NOMO-1 treated with DMSO at 0.1 percent for 48 hours (cell line): ENCODE data around the gene ABCG5.
A peak's percentile ranks its signal among the peaks of the same experiment; 100 is the strongest.

Source experiments
- DNase-seq: peaks from one replicate; lab custom pipeline; 2025; ENCODE audit not compliant: unreplicated experiment; lab: John Stamatoyannopoulos, UW

Gene ABCG5

DNA sequence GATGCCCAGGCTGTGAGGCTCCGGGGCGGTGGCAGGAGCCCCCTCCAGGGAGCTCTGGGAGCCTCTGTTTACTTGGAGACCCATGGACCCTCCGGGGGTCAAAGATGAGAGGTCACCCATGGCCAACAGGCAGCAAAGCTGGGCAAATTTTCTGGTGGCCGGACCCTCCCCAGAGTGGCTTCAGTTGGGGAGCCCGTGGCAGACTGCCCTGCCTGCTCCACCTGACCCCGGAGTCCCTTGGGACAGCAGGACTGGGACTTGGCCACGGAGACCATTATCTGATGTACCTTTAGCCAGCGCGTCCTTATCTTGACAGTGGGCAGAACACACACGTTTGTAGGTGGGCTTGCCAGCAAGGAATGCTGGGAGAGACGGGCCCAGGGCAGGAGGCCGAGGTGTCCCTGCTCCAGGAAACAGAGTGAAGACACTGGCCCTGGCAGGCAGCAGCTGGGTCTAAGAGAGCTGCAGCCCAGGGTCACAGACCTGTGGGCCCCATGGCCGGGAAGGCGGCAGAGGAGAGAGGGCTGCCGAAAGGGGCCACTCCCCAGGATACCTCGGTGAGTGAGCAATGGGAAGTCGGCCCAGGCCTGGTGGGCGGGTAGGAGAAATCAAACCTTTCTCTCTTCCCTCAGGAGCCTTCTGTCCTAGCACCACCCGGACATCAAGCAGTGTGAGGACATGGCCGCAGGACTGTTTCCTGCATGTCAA, at the start of gene ABCG5, which contains the start of gene ABCG8:
Gene ABCG5 (minus strand): TSS at position 280 of the 708 bp plus-strand sequence. CDS start 160 bp downstream, at position 120.
Gene ABCG8 (plus strand): TSS at position 412 of the 708 bp plus-strand sequence. CDS start 83 bp downstream, at position 495.
- no peak for DNase-seq

DNA sequence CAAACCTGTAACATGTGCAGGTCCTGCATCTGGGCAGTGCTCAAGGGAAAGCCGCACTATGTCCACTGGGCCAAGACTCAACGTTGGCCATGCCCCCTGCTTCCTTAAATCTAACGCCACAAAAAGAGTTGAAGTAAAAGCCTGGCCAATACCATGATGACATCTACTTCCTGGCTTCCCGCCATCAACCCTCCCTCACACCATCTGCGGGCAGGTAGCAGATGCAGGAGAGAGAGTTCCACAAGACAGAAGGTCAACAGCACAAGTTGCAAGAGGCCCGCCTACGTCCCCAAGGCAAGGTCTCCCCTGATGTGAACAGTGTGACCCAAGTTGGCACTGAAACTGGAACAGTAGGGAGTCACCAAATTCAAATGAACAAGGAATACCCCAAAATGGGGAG, 48.5 kb upstream of the ABCG5 start:
- DNase-seq: no peak

DNA sequence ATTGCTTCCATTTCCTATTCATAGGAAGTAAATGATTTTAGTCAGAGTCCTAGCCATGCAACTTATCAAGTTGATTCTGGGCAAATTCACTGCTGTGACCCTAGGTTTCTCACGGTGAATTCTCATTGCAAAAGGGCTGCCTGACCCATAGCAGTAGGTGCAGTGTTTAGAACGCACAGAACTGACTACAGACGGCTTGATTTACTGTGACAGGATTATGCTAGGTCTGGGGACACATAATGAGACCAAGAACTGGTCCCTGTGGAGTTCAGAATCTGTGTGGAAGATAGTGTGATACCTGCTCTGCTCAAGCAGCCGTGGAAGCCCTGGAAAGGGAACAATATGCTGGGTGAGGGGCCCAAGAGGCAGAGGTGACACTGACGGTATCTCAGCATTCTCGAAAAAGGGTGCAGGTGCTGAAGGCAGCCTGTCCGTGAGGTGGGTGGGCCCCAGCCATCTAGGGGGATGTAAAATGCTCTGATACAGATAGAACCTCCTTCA, 46.5 kb upstream of the ABCG5 start:
- no peak for DNase-seq

DNA sequence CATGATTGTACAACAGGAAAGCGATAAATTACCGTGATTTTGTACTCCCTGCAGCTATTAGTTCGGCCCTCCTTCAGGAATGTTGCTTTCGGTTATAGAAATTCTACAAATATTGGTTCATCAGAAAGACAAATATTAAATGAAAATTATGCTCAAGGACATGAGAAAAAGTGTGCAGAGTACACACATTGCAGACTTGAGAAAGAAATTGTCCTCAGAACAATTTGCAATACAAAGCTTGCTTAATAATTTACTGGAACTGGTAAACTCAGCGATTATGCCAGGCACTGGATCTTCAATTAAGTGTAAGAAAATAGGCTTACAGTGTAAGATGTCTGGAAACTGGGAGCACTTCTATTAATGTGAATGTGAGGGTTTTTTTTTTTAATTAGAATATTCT, 46.0 kb upstream of the ABCG5 start:
- DNase-seq: no peak

DNA sequence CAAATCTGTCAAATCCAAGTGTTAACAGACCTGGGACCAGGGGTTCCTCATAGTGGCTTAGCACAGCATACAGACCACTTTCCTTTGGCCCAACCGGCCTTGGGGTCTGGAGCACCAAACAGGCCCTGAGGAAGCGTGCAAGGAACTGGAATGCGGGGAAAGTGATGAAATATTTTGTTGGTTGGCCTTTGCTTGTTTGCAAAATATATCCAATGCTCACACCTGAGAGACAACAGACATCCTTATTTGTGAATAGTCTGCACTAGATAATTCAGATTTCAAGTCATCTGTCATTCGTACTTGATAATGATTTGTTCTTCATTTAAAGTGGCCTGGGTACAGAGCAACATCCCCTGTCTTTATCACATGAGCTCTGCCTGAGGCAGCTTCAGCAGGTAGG, 43.7 kb upstream of the ABCG5 start:
- DNase-seq: no peak

DNA sequence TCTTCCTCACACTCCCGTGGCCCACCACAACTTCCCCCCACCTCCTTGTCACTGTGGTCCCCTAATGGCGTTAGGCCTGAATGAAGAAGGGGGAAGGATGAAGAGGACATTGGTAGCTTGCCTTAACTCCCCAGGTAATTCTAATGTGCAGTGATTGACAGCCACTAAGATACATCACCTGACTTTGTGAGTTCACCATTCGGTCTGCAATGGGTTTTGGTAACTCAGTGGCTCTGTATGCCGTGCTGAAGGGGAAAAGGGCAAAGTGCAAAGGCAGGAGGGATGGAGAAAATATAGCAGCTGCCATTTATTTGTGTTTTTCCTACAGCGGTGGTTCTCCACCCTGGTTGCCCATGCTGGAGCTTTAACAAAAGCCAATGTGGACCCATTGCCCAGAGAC, 42.3 kb upstream of the ABCG5 start:
- no peak for DNase-seq

DNA sequence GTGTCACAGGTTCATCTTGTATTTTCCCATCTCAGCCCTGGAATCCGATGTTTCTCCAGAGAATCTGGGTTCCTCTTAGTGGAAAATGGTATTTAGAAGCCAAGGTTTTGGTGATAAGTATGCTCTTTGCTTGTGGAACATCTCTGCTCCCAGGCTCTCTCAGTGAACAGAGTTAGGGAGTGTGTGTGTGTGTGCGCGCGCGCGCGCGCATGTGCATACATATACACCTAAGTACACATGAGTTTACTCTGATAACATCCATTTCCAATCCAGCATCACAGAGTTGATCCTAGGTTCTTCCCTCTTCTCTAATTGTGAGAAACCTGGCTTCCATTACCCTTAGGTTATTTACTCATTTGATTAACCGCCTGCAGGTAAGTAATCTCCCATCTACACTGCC, 41.8 kb upstream of the ABCG5 start:
- DNase-seq: no peak

DNA sequence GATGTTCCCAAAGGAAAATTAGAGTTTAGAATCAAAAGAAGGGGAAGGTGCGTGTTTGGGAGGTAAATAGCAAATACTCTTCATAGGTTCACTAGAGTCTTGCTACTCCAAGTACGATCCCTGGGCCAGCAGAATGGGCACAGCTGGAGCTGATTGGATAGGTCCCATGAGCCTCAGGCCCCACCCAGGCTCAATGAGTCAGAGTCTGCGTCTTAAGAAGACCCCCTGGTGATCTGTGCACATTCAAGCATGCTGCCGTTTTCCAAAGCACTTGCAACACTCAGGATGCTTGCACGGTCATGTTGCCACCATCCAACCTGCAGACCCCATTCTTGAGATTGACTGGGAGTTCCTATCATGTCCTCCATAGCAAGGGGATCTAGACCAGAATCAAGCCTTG, 40.6 kb upstream of the ABCG5 start:
- no peak for DNase-seq

DNA sequence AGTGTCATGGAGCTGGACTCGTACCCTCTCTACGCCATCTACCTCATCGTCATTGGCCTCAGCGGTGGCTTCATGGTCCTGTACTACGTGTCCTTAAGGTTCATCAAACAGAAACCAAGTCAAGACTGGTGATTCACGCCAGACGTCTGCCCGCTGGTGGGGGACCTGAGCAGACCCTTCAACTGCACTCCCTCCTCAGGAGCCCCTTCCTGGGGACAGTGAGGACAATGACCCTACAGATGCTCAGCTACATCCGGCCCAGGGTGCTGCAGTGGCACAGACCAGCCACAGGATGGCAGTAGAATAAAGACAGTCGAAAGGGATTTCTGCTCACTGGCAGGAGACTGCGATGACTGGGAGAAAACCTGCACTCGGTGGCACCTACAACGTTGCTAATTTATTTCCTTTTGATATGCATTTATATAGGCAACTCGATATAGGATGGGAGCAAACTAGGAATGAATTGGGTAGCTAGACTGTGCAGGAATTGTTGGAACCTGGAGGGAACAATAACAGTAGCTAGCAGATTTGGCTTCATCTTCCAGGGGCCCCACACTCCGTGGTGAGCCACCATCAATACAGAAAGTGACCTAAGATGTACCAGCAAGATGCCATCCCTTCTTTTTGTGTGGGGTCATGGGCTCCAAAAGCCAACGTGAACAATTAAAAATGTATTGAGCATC, 39.3 kb upstream of the ABCG5 start:
- peak; percentile 29 for DNase-seq

DNA sequence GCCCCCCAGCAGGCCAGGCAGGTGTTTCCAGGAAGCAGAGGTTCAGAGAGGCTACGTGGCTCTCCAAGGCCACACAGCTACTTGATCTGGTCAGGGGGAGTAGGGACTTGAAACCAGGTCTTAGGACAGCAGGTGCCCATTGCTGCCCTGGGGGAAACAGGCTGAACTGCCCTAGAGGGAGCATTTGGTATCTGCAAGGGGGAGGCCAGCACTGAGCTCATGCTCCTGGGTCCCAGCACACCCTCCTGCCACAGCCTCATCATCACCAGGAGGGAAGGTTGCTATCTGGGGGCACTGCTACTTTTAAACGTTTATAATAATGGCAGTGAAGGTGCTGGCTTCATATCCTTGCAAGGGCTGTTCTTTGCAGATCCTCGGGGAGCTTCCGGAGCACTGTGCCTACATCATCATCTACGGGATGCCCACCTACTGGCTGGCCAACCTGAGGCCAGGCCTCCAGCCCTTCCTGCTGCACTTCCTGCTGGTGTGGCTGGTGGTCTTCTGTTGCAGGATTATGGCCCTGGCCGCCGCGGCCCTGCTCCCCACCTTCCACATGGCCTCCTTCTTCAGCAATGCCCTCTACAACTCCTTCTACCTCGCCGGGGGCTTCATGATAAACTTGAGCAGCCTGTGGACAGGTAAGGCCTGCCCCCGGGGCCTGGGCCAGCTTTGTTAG, 36.3 kb upstream of the ABCG5 start:
- no peak for DNase-seq

DNA sequence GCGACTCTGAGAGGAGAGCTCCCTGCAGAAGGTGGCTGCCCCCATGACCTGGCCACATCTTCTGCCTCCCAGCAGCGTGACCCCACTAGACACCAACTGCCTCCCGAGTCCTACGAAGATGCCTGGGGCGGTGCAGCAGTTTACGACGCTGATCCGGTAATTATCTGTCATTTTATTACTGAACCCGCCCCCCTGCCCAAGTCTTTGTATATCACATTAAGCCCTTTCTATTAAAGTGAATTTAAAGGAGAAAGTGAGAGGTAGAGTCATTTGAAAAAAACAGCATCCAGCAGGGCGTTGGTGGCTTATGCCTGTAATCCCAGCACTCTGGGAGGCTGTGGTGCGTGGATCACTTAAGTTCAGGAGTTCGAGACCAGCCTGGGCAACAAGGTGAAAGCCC, 33.5 kb upstream of the ABCG5 start:
- DNase-seq: no peak

DNA sequence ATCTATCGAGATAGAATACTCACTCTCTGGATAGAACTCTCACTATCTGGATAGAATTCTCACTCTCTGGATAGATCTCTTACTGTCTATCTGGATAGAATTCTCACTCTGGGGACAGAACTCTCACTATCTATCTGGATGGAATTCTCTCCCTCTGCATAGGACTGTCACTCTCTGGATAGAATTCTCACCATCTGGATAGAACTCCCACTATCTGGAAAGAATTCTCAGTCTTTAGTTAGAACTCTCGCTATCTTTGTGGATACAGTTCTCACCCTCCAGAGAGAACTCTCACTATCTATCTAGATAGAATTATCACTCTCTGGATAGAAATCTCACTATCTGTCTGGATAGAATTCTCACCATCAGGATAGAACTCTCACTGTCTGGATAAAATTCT, 16.7 kb upstream of the ABCG5 start:
- DNase-seq: no peak

DNA sequence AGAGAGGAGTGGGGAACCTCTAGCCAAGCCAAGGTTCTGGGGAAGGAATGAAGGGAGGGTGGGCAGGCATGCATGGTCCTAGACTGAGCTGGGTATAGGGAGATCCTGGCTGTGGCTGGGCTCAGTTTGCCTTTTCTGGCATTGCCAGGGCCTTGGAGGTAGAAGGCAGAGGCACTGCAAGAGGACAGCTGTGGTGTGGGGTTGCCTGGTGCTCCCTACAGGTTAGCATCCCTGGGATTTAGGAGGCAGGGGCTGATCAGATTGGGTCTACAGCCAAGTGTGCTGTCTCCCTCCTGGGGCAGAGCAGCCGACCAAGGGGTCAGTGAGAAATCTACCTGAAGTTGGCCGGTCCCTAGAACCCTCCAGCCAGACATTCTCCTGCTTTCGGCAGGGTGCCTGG, 16.0 kb upstream of the ABCG5 start:
- no peak for DNase-seq

DNA sequence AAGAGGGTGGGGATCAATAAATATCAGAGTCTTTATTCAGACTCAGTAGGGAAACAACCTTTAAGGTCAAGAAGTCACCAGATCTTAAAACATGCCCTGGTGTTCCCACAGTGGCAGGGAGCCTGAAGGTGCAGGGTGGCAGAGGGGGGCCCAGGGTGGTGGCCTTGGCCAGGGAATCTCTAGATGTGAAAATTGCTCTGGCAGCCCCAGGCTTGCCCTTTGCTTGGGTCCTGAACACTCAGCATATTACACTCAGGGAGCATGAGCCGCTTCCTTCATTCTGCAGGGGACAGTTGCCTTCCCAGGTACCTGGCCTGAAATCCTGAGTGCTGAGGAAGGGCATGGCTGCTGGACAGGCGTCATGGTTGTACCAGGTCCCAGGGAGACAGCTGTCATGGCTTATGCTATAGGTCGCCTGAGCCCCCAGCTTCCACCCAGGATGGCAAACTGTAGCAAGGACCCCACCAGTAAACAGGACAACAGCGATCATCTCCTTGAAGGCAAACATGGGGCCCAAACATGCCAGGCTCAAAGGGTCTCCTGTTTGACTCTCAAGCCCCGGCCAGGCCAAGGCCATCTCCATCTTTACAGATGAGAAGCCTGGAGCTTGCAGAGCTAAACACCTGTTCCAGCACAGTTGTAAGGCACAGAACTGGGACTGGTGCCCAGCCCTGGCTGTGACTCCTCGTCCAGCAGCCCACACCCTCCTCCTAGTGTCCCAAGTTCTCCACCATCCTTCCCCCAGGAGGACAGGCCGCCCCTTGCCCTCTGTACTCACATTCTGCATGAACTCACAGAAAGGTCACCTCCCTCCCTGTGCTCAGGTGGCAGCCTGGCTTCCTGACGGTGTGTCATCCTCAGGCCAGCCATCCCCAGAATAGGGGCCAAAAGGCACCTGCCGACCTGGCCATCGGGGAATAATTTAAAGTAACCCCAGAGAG, 14.8 kb upstream of the ABCG5 start:
- no peak for DNase-seq

DNA sequence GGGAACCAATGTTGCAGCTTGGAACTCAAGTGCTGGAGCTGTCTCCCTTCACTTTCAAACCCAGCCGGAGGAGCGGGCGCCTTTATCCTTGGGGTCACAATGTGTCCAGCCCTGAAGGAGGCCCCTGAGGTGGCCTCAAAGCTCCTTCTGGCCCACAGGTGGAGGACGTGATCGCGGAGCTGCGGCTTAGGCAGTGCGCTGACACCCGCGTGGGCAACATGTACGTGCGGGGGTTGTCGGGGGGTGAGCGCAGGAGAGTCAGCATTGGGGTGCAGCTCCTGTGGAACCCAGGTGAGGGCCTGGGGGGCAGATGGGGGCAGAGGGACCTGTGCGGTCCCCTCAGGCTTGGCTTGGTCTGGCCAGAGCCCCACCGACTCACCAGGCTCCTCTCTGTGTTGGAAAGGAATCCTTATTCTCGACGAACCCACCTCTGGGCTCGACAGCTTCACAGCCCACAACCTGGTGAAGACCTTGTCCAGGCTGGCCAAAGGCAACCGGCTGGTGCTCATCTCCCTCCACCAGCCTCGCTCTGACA, 13.6 kb upstream of the ABCG5 start:
- DNase-seq: no peak

DNA sequence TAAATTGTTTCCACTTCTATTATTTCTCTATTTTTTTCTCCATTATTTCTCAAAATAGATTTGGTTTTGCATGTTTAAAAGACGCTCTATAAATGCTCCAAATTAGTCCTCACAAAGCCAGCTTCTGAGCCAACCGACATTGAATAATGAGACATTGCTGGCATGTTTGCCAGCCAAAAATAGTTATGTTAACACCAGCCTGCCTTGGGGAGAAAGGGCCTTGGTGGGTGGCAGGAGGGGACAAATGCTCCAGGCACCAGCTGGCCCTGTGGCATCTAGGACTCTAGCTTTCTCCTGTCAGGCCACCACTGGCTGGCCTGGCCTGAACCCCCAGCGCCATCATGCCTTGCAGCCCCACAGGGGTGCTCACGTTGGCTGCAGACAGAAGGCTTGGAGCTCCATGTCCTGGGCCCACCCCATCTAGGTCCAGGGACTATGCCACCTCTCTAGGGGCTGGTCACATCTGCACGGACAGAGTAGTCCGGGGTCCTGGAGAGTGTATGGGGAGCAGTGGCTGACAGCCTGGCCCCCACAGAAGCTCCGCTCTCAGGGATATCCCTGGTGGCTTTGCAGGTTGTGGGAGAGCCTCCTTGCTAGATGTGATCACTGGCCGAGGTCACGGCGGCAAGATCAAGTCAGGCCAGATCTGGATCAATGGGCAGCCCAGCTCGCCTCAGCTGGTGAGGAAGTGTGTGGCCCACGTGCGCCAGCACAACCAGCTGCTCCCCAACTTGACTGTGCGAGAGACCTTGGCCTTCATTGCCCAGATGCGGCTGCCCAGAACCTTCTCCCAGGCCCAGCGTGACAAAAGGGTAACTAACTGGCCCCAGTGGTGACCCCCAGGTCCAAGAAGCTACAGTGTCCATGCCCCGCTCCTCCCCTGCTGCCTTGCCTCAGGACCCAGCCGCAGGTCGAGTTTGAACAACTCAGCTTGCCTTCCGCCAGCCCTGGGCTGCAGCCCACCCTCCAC, 12.7 kb upstream of the ABCG5 start:
- DNase-seq: no peak

DNA sequence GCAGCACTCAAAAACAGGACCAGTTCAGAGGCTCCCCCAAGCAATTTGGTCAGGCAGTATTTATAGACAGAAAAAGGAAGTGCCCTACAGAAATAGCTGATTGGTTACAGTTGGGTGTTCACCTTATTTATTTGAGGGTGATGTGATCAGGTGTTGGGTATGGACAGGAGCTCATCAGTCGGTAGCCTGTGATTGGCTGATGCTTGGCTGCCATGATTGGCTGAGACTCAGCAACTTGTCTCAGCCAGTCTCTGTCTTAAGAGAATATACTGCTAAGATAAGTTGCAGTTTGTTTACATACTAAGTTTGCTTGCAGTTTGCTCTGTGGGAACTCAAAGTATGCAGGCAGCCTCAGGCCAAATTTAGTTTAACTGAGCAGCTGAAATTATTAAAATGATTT, 9.6 kb upstream of the ABCG5 start:
- peak; percentile 7 for DNase-seq

DNA sequence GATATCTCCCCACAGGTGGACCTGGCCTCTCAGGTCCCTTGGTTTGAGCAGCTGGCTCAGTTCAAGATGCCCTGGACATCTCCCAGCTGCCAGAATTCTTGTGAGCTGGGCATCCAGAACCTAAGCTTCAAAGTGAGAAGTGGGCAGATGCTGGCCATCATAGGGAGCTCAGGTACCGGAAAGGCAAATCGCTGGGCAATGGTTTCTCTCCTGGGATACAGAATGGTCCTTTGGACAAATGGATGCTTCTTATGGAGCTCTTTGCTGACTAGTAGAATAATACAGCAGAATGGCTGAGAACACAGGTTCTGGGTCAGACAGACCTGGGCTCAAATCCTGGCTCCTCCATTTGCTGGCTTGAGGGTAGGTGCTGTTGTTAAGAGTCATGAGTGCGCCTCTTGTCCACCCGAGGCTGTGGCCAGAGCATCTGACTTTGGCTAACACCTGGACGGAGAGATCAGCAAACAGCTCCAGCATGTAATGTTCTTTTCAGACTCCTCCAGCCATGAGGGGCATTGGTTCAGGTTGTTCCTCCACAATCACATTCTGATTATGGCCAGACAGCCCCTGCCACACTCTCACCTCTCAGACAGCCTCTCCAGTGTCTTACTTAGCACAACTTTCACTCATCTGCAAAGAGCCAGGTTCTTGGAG, 7.6 kb upstream of the ABCG5 start:
- no peak for DNase-seq

DNA sequence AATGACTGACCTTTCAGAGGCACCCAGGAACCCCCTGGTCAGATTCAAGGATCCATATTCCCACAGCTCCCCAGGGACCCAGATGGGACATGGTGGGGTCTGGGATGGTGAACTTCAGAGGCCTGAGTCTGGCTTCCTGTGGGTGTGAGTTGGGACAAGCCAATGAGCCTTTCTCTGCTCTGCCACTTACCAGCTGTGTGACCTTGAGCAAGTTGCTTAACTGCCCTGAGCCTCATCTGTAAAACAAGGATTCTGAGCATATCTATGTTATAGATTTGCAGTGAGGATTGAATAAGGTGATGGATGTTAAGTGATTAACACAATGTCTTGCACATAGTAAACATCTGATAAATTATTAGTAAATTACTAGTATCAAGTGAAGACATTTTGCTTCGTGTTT, 6.5 kb upstream of the ABCG5 start:
- DNase-seq: no peak
